Measurements from ENCODE around the gene NTM. TPM values are rescaled to one million over a fixed set of nuclear protein-coding genes. Genes with fewer than 3 reads are reported as not detected.

NTM gene
- total and polyA plus RNA-seq, 7 donors: 0.07 to 1.1 (median 0.22) TPM; not detected in 2

DNA sequence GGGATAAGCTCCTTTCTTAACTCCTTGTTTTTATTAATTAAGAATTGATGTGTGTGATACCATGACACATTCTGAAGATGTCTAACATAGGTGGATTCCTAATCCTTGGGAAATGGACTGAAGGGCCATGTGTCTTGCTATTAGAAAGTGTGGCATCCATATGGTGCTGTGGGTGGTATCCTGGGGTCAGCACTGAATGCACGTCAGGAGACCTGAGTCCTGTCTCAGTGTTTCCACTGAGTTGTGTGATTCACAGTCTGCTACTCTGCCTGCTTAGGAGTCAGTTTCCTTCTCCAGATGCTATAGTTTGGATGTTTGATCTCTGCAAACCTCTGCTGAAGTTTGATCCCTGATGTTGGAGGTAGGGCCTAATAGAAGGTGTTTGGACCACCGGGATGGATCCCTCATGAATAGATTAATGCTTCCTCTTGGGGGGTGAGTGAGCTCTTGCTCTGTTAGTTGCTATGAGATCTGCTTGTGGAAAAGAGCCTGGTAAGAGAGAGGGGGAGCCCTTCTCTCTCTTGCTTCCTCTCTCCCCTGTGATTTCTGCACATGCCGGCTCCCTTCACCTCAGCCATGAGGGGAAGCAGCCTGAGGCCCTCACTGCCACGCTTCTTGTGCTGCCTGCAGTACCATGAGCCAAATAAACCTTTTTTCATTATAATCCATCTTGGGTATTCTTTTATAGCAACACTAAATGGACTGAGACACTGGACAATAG lies 666.5 kb downstream of the NTM start:
- intact Hi-C loops (cut with DNase I): no loop called here
- ATAC-seq: no peak
- H3K27ac ChIP-seq: no peak overlapping the region

DNA sequence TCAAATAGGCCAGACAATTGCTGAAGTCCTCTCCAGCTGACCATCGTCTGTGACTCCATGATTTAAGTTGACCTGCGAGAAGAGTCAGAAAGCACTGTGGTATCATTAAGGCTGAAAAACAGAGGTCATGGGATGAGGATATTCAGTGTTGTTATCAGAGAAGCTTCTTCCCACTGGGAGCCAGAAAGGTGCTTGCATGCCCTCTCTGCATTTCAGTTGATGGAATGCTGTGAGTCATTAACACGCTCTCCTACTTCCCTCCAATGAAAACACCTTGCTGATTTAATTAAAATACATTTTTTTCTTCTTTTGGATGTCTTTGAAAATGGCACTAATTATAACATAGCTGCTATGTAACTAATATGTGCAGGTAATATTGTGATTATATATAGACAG lies 667.0 kb downstream of the NTM start:
- TF ChIP-seq, protein P1, sequence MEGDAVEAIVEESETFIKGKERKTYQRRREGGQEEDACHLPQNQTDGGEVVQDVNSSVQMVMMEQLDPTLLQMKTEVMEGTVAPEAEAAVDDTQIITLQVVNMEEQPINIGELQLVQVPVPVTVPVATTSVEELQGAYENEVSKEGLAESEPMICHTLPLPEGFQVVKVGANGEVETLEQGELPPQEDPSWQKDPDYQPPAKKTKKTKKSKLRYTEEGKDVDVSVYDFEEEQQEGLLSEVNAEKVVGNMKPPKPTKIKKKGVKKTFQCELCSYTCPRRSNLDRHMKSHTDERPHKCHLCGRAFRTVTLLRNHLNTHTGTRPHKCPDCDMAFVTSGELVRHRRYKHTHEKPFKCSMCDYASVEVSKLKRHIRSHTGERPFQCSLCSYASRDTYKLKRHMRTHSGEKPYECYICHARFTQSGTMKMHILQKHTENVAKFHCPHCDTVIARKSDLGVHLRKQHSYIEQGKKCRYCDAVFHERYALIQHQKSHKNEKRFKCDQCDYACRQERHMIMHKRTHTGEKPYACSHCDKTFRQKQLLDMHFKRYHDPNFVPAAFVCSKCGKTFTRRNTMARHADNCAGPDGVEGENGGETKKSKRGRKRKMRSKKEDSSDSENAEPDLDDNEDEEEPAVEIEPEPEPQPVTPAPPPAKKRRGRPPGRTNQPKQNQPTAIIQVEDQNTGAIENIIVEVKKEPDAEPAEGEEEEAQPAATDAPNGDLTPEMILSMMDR (IDR thresholded peaks at IDR 0.05): no peak
- Histone ChIP-seq H3K27ac (no peak overlapping the region), H3K4me3 (no peak overlapping the region), H3K4me1 (no peaks in the 10 kb centered on the region), H3K27me3 (ENCODE audit: insufficient read depth in 3 of 3, low read length in 2 of 3) (no peaks in the 10 kb centered on the region), H3K36me3 (ENCODE audit: insufficient read depth in 1 of 2, low read depth in 1 of 2) (no peaks in the 10 kb centered on the region), H3K9me3 (no peaks in the 10 kb centered on the region)
- DNase-seq (no peak), ATAC-seq (no peak)
- 92 to 96% (median 94%) methylated on average over 3 of the region's 3 CpGs for WGBS, 3 donors
- intact Hi-C loops (cut with DNase I): no loop called here

More for the DNA sequence above, 666.5 kb downstream of the NTM start:
- Histone ChIP-seq H3K4me1 (no peaks in the 10 kb centered on the region), H3K4me3 (no peak overlapping the region), H3K27me3 (ENCODE audit: insufficient read depth in 3 of 3, low read length in 2 of 3) (no peaks in the 10 kb centered on the region), H3K9me3 (no peaks in the 10 kb centered on the region), H3K36me3 (ENCODE audit: insufficient read depth in 1 of 2, low read depth in 1 of 2) (no peaks in the 10 kb centered on the region)
- WGBS, 3 donors: 81 to 89% (median 82%) methylated on average over 4 of the region's 4 CpGs
- TF ChIP-seq, protein P1 (IDR thresholded peaks at IDR 0.05): no peak
- no peak for DNase-seq

DNA sequence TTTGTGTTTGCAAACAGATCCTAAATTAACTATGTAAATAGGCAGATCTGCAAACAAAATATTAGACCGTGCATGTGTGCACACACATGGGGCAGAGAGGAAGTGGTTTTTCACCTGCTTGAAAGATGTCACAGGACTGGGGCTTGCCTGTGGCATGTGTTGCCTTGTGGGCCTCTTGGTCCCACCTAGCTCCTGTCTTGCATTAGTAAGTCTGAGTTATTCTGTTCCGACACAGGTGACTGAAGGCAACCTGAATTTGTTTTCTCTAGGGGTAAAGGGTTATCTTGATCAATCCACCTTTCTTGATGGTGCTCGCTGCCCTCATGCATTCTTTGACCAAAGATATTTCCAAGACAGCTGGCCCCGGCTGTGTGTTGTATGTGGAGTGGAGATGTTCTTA lies 667.5 kb downstream of the NTM start:
- WGBS, 3 donors: 88 to 91% (median 90%) methylated on average over 4 of the region's 4 CpGs
- TF ChIP-seq, protein P1 (IDR thresholded peaks at IDR 0.05): no peak
- intact Hi-C loops (cut with DNase I): no loop called here
- DNase-seq (no peak), ATAC-seq (no peak)
- Histone ChIP-seq H3K9me3 (no peaks in the 10 kb centered on the region), H3K27me3 (ENCODE audit: insufficient read depth in 3 of 3, low read length in 2 of 3) (no peaks in the 10 kb centered on the region), H3K4me1 (no peaks in the 10 kb centered on the region), H3K4me3 (no peak overlapping the region), H3K36me3 (ENCODE audit: insufficient read depth in 1 of 2, low read depth in 1 of 2) (no peaks in the 10 kb centered on the region), H3K27ac (no peak overlapping the region)

DNA sequence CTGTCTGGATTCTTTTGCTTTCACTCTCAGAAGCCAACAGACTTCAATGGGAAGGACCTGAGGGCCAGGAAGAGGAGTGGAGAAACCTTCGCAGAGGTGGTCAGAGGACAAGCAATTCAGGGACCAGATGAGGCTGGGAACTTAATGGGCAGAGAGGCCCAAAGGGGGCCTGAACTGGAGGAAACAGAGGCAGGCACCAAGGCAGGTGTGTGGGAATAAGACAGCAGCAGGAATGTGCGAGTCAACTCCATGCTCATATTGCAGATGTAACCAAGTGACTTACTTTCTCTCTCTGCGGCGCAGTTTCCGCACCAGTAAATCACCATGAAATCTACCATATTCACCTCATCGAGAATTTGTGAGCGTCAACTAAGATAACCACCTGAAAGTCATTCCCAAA lies 669.1 kb downstream of the NTM start:
- DNase-seq (no peak), ATAC-seq (no peak)
- H3K4me3 ChIP-seq: no peak overlapping the region
- H3K36me3 ChIP-seq (ENCODE audit: insufficient read depth in 1 of 2, low read depth in 1 of 2): no peaks in the 10 kb centered on the region
- intact Hi-C loops (cut with DNase I): no loop called here
- whole genome bisulfite sequencing, 3 donors: 82 to 88% (median 87%) methylated on average over 7 of the region's 7 CpGs
- H3K27me3 ChIP-seq (ENCODE audit: insufficient read depth in 3 of 3, low read length in 2 of 3): no peaks in the 10 kb centered on the region
- no peak overlapping the region for H3K27ac ChIP-seq
- H3K9me3 ChIP-seq: no peaks in the 10 kb centered on the region
- TF ChIP-seq, protein P1 (IDR thresholded peaks at IDR 0.05): no peak
- H3K4me1 ChIP-seq: no peaks in the 10 kb centered on the region

DNA sequence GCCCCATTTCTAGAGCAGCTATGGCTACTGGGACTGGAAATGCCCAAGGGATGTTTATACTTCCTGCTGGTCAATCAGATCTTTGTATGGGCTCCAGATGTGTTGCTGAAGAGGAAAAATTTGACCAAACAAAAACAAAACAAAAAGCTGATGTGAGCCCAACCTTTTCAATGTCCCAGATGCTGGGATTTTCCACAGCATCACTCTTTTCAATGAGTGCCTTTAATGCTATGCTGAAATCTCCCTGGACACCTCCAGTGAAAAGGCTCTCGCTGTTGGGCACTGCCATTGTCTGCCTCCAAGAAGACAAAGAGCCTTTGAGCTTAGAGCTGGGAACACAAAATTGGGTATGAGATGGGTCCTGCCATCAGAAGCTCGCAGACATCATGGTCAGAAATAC lies 671.9 kb downstream of the NTM start:
- Histone ChIP-seq H3K9me3 (no peaks in the 10 kb centered on the region), H3K27ac (no peak overlapping the region), H3K4me1 (no peaks in the 10 kb centered on the region), H3K27me3 (ENCODE audit: insufficient read depth in 3 of 3, low read length in 2 of 3) (no peaks in the 10 kb centered on the region), H3K4me3 (no peak overlapping the region), H3K36me3 (ENCODE audit: insufficient read depth in 1 of 2, low read depth in 1 of 2) (no peaks in the 10 kb centered on the region)
- TF ChIP-seq, protein P1 (IDR thresholded peaks at IDR 0.05): no peak
- ATAC-seq (no peak), DNase-seq (no peak)
- intact Hi-C loops (cut with DNase I): no loop called here
- WGBS, 3 donors: 65 to 97% (median 92%) methylated on average over 2 of the region's 2 CpGs

Measured in psoas muscle (tissue), 8 donors.